Islet precursor cell (in vitro differentiated cells): ENCODE measurements around the gene NEURL3.
A peak's percentile ranks its signal among the peaks of the same experiment; 100 is the strongest.
"Not testable (repeated sequence)": the region's sequence is repeated elsewhere in the genome, so short reads cannot be mapped to it uniquely, and the experiment has no call there.

Source experiments
- DNase-seq: peaks from one replicate; pipeline ENCODE4 v3.0.0-alpha.2; 2018

NEURL3 gene

DNA sequence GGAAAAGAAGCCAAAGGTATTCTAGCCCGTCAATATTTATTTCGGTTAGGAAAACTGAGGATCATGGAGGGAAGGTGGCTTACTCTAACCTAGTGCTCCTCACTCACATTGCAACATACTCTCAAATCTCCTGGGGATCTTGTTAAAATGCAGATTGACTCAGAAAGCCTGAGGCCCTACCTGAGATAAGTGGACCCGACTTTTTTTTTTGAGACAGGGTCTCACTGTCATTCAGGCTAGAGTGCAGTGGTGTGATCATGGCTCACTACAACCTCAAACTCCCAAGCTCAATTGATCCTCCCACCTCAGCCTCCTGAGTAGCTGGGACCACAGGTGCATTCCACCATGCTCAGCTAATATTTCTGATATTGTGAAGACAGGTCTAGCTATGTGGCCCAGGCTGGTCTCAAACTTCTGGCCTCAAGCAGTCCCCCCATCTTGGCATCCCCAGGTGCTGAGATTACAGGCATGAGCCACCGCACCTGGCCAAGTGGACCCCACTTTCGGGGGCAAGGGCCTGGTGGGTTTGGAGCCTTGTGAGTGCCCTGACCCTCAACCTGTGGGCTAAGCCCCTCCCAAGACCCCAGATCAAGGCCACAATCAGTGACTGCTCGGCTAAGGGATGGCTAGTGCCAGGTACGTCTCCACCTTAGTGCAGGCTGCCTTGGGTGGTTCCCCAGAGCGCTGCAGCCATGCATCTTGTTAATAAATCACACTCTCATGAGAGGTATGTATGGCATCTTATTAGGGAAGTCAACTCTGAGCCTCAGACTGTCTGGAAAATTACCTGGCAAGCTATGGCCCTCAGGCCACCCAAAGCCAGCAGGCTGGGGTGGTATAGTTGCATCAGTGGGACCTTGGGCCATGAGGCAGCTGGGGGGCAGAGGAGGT, 1.1 kb upstream of the NEURL3 start:
- DNase-seq, result peak; percentile 71

DNA sequence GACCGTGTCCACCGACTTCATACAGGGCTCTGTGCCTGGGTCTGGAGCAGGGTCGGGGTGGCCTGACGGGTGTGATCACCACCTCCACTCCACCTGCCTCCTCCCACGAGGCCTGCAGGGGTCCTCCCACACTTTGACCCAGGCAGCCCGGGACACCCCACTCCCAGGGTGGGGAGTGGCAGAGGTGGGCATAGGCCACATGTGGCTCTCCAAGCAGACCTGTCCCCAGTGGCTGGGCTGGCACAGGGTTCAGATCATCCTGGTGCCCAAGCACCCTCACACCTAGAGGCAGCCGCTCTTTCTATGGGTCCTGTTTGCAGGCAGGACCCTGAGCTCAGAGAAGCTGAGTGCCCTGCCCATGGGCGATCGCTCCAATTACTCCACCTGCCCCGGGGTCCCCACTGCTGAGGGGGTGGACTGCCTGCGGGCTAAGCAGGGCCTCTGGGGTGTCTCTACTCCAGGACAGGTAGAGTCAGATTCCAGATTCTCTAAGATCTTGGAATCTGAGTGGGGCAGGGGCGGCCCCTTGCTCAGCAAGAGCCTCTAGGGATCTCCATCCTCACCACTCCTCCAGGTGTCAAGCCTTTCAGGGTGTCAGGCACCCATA, 1.4 kb downstream of the NEURL3 start:
- DNase-seq, result no peak

GRCh38 chr2:96502891-96503636, 2.1 kb downstream of the NEURL3 start:
- peak; percentile 51 for DNase-seq

GRCh38 chr2:96501886-96502810, 3.0 kb downstream of the NEURL3 start:
- DNase-seq, result peak; percentile 49

GRCh38 chr2:96501471-96501874, 3.7 kb downstream of the NEURL3 start:
- peak; percentile 49 for DNase-seq

DNA sequence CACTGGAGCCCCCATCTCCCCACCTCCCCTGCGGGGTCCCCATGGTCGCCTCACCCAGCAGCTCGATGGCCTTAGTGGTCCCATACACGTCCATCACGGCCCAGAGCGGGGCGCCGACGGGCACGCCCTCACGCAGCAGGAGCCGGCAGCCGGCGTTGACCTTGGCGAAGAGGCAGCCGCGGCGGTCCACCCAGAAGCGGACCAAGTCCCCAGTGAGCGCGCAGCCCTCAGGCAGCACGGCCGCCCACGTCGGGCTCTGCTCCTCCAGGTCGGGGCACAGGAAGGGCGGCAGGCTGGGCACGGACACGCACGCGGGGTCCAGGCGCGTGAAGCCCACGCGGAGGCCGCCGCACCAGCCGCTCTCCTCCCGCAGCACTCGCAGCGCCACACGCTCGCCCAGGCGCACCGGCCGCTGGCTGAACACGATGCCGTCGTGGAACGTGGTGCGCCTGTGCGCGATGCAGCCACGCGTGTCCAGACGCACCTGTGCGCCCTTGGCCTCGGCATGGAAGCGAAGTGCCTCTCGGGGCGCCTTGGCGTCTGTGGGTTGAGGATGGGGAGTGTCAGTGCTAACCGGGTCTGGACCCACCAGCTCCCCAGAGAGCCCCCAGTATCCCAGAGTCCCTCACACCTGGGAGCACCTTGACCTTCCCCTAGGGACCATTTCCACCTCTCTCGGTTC, 4.6 kb downstream of the NEURL3 start:
- no peak for DNase-seq

- DNase-seq, result no peak
Observed at GRCh38 chr2:96499061-96499960, 5.8 kb downstream of the NEURL3 start.

DNA sequence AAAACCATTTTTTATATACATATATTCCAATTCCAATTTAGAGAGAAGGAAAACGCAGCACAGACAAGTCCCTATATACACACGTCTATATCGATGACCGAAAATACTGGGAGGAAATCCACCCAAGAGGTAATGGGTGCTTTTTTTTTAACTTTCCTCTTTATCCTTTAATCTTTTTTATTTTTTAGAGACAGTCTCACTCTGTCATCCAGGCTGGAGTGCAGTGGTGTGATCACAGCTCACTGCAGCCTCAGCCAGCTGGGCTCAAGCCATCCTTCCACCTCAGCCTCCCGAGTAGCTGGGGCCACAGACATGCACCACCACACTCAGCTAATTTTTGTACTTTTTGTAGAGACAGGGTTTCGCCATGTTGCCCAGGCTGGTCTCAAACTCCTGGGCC, 6.5 kb downstream of the NEURL3 start:
- not testable (repeated sequence) for DNase-seq

DNA sequence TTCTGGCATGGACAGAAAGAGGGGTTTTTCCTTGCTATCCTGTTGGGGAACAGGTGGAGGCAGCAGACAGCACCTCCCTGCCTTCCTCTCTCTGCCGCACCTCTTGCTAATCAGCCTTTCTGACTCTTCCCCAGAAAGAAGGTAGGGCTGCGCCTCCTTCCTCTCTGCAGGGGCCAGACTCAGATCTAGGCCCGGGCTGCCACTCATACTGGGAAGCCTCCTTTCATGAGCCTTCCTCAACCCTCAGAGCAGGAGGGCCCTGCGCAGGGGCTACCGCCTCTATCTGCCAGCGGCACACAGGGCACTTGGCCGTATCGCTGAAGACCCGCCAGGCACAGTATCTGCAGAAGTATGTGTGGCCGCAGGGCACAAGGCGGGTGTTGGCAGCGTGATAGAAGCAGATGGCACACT, 7.1 kb downstream of the NEURL3 start:
- no peak for DNase-seq

DNA sequence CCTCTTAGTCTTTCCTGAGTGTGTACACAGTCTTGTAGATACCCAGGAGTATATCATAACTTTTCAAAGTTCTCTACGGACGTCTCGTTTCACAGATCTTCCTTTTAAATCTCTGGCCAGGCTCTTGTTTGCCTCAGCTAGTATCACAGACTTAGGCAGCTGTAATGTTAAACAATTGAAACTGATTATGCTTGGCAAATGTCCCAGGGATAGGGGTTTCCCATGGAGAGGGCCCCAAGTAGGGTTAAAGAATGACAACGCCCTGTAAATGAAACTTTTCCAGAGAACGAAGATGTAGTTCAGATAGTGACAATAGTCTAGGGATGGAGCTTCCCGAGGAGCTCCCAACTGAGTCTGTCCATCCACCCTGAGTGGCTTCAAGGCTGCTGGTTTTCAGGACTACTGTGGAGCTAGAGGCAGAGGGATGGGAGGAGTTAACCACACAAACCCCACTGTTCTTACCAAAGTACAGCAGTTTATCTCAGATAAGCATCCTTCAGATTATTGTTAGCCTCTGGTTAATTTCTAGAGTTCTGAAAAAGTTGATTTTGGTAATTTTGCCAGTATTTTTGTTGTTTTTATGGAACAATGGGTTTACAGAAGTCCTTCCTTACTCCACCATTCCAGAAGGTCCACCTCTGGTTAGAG, 9.1 kb downstream of the NEURL3 start:
- DNase-seq, result no peak

- no peak for DNase-seq
Observed at GRCh38 chr2:96494188-96494587, 11.0 kb downstream of the NEURL3 start.

GRCh38 chr2:96493072-96493471, 12.1 kb downstream of the NEURL3 start:
- DNase-seq, result peak; percentile 77

DNA sequence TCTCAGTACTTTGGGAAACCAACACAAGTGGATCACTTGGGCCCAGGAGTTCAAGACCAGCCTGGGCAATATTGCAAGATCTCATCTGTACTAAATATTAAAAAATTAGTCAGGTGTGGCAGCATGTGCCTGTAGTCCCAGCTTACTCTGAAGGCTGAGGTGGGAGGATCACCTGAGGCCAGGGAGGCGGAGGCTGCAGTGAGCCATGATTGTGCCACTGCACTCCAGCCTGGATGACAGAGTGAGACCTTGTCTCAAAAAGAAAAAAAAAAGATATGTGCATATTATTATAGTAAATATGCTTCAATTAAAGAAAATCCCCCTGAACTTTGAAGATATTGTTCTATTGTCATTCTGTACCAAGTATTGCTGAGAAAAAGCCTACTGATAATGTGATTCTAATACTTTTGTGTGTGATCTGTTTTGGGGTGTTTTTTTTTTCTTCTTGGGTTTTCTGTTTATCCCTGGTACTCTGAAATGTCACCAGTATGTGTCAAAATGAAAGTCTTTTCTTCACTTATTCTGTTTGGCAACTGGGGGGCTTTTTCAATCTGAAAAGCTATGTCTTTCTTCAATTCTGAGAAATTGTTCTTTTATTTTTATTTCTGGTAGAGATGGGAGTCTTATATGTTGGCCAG, 13.2 kb downstream of the NEURL3 start:
- DNase-seq, result no peak

- DNase-seq, result no peak
Observed at GRCh38 chr2:96489663-96490062, 15.5 kb downstream of the NEURL3 start.

DNA sequence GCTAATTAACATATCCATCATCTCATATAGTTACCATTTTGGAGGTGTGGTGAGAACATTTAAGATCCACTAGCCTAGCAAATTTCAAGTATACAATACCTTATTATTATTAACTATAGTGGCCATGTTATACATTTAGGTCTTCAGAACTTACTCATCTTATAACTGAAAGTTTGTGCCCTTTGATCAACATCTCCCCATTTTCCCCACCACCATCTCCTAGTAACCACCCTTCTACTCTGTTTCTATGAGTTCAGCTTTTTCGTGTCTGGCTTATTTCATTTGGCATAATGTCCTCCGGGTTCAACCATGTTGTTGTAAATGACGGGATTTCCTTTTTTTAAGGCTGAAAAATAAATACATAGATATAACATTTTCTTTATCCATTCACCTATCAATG, 15.9 kb downstream of the NEURL3 start:
- DNase-seq, result no peak

GRCh38 chr2:96486696-96487095, 18.5 kb downstream of the NEURL3 start:
- DNase-seq, result no peak

GRCh38 chr2:96485751-96486651, 19.2 kb downstream of the NEURL3 start:
- DNase-seq, result peak; percentile 61

DNA sequence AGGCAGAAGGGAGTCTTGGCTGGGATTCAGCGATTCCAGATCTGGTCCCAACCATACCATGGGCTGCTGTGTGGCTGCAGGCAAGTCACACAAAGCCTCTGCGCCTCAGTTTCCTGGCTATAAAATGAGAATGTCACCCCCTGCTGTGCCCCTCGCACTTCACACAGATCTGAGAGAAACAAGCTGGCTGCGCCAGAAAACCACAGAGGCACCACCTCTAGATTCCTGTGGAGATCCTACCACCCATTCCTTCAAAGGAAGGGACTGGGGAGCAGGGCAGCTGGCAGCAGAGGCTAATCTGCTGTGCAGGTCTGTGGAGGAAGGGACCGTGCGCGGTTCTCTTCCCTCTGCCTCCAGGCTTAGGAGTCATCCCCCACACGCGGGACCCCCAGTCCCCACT, 19.8 kb downstream of the NEURL3 start:
- no peak for DNase-seq

- no peak for DNase-seq
Observed at GRCh38 chr2:96484091-96484490, 21.1 kb downstream of the NEURL3 start.
